ENCODE measurements around the gene RAPH1.

The RAPH1 gene

GRCh38 chr2:203578759-203579643, 43.9 kb upstream of the RAPH1 start:
- no peak for DNase-seq (ENCODE audit: extremely low read depth, low read depth)
- no peak for TF ChIP-seq CTCF (IDR thresholded peaks at IDR 0.05; ENCODE audit: low read depth, low read length)

- no peak for TF ChIP-seq CTCF (IDR thresholded peaks at IDR 0.05; ENCODE audit: low read depth, low read length)
- no peak for DNase-seq (ENCODE audit: extremely low read depth, low read depth)
Measured at GRCh38 chr2:203574824-203575223, 39.7 kb upstream of the RAPH1 start.

- TF ChIP-seq CTCF (IDR thresholded peaks at IDR 0.05; ENCODE audit: low read depth, low read length), result no peak
- DNase-seq (ENCODE audit: extremely low read depth, low read depth), result no peak
Measured at GRCh38 chr2:203572316-203572715, 37.2 kb upstream of the RAPH1 start.

GRCh38 chr2:203569677-203570316, 34.7 kb upstream of the RAPH1 start:
- no peak for TF ChIP-seq CTCF (IDR thresholded peaks at IDR 0.05; ENCODE audit: low read depth, low read length)
- no peak for DNase-seq (ENCODE audit: extremely low read depth, low read depth)

- no peak for DNase-seq (ENCODE audit: extremely low read depth, low read depth)
- no peak for TF ChIP-seq CTCF (IDR thresholded peaks at IDR 0.05; ENCODE audit: low read depth, low read length)
Measured at GRCh38 chr2:203567691-203568090, 32.6 kb upstream of the RAPH1 start.

- DNase-seq (ENCODE audit: extremely low read depth, low read depth), result no peak
- no peak for TF ChIP-seq CTCF (IDR thresholded peaks at IDR 0.05; ENCODE audit: low read depth, low read length)
Measured at GRCh38 chr2:203566161-203566560, 31.1 kb upstream of the RAPH1 start.

- TF ChIP-seq CTCF (IDR thresholded peaks at IDR 0.05; ENCODE audit: low read depth, low read length), result no peak
- no peak for DNase-seq (ENCODE audit: extremely low read depth, low read depth)
Measured at GRCh38 chr2:203565076-203565475, 30.0 kb upstream of the RAPH1 start.

Measured in AG09319 (cell line).